Endodermal cell (in vitro differentiated cells): ENCODE data around the gene MINDY1. TPM values are rescaled to one million over a fixed set of nuclear protein-coding genes. Genes with fewer than 3 reads are reported as not detected.

Experiments
- DNase-seq: peaks from one replicate; pipeline ENCODE4 v3.0.0-alpha.2; 2017
- H3K27ac ChIP-seq: 2 replicates; pipeline ENCODE4 v1.5.1; 2013; ENCODE audit warnings: mild to moderate bottlenecking, low read depth, low read length, moderate library complexity
- H3K27me3 ChIP-seq: 2 replicates; pipeline ENCODE4 v1.6.1; 2013; ENCODE audit warnings: mild to moderate bottlenecking, low read length, moderate library complexity; ENCODE audit not compliant: insufficient read depth, control insufficient read depth, poor library complexity, severe bottlenecking
- H3K36me3 ChIP-seq: 2 replicates; pipeline ENCODE4 v1.7.0; 2013; ENCODE audit warnings: mild to moderate bottlenecking, low read length, moderate library complexity; ENCODE audit not compliant: control insufficient read depth, insufficient read depth
- H3K4me1 ChIP-seq: one replicate; pipeline ENCODE4 v1.7.0; 2013; ENCODE audit warnings: low read length; ENCODE audit not compliant: control insufficient read depth, insufficient read depth
- H3K4me3 ChIP-seq: 2 replicates; pipeline ENCODE4 v1.5.1; 2013; ENCODE audit warnings: mild to moderate bottlenecking, low read length, moderate library complexity
- H3K9ac ChIP-seq: 2 replicates; pipeline ENCODE4 v1.6.1; 2013; ENCODE audit warnings: mild to moderate bottlenecking, low read length, moderate library complexity; ENCODE audit not compliant: poor library complexity, severe bottlenecking; ENCODE audit errors: extremely low read depth
- H3K9me3 ChIP-seq: 2 replicates; pipeline ENCODE4 v1.6.1; 2013; ENCODE audit warnings: mild to moderate bottlenecking, low read length, moderate library complexity; ENCODE audit not compliant: control insufficient read depth
- H3K27ac Mint-ChIP-seq: 2 replicates; pipeline ENCODE4 v1.8.0; 2020; ENCODE audit warnings: mixed read lengths
- H3K27me3 Mint-ChIP-seq: 2 replicates; pipeline ENCODE4 v1.8.0; 2021; ENCODE audit warnings: mild to moderate bottlenecking, mixed read lengths; ENCODE audit not compliant: insufficient read depth
- H3K36me3 Mint-ChIP-seq: 2 replicates; pipeline ENCODE4 v1.8.0; 2020; ENCODE audit warnings: low read depth, mixed read lengths
- H3K4me1 Mint-ChIP-seq: 2 replicates; pipeline ENCODE4 v1.8.0; 2020; ENCODE audit warnings: mixed read lengths
- H3K4me3 Mint-ChIP-seq: 2 replicates; pipeline ENCODE4 v1.8.0; 2020; ENCODE audit warnings: mild to moderate bottlenecking, moderate library complexity, mixed read lengths
- H3K9me3 Mint-ChIP-seq: 2 replicates; pipeline ENCODE4 v1.8.0; 2020; ENCODE audit warnings: mild to moderate bottlenecking, mixed read lengths
- CTCF ChIP-seq: fragments of 200-600 bp; sonication (generic); conservative IDR thresholded peaks from 2 replicates; pipeline ENCODE4 v1.5.0; 2021; ENCODE audit warnings: antibody characterized with exemption, mild to moderate bottlenecking
- WGBS, 2 experiments: methylation state at CpG; one replicate each; pipeline versions ENCODE4 v1.1.5 to v1.1.7; 2013; ENCODE audit warnings: missing lambda C conversion rate in 2 of 2, mixed read lengths in 1 of 2; ENCODE audit not compliant: insufficient coverage in 1 of 2, insufficient read length in 1 of 2; 5-methylcytosine and 5-hydroxymethylcytosine counted together
- total RNA-seq, 2 donors: library from RNA; stranded (reverse); fragmentation: NEBNext Ultra II Directional in 1 of 2; extraction: Animal tissue kit (Norgen Biotek cat#: 25700) in 1 of 2; gene quantifications; 2 replicates in 1 of 2; 3 replicates in 1 of 2; pipeline ENCODE4 v1.2.1, GENCODE V29; 2021

MINDY1 gene
- total RNA-seq, 2 donors from 2014 or later, result 8.6 to 10.8 TPM

- H3K27me3 ChIP-seq, result no peaks in the 10 kb centered on the region
- no peak for TF ChIP-seq CTCF
- Mint-ChIP-seq H3K36me3 (no peaks in the 10 kb centered on the region), H3K27me3 (no peaks in the 10 kb centered on the region), H3K9me3 (no peaks in the 10 kb centered on the region), H3K27ac (peak within 1 kb of the TSS; percentile 69), H3K4me3 (peak within 1 kb of the TSS; percentile 6), H3K4me1 (peaks cover 35% of the 10 kb centered on the region)
- 84 to 92% methylated on average over 7 to 12 of the region's 12 CpGs for WGBS, 2 experiments
- no peaks in the 10 kb centered on the region for H3K36me3 ChIP-seq
- no peak within 1 kb of the TSS for H3K4me3 ChIP-seq
- peaks cover 12% of the 10 kb centered on the region for H3K4me1 ChIP-seq
- DNase-seq, result peak; percentile 69
- H3K27ac ChIP-seq, result peak within 1 kb of the TSS; percentile 24
- no peak within 1 kb of the TSS for H3K9ac ChIP-seq
- H3K9me3 ChIP-seq, result no peaks in the 10 kb centered on the region
These were observed 24.6 kb downstream of the MINDY1 start, which contains the start of gene ANXA9 for GRCh38 chr1:150981805-150982712. TSS of gene ANXA9 (plus strand) at chr1:150982292. CDS start at chr1:150983106, 814 bp downstream.

- H3K27ac Mint-ChIP-seq, result peak overlapping the region; percentile 69
- peak overlapping the region; percentile 6 for H3K4me3 Mint-ChIP-seq
- no peaks in the 10 kb centered on the region for H3K27me3 Mint-ChIP-seq
These were observed 25.4 kb downstream of the MINDY1 start for GRCh38 chr1:150981177-150981804.

More at GRCh38 chr1:150981177-150981804, 25.4 kb downstream of the MINDY1 start:
- H3K36me3 ChIP-seq, result no peaks in the 10 kb centered on the region
- no peak overlapping the region for H3K9ac ChIP-seq
- H3K9me3 ChIP-seq, result no peaks in the 10 kb centered on the region
- peak overlapping the region; percentile 24 for H3K27ac ChIP-seq
- DNase-seq, result peak; percentile 95
- H3K4me3 ChIP-seq, result no peak overlapping the region
- no peak for TF ChIP-seq CTCF
- no peaks in the 10 kb centered on the region for H3K36me3 Mint-ChIP-seq
- no peaks in the 10 kb centered on the region for H3K27me3 ChIP-seq
- no peaks in the 10 kb centered on the region for H3K9me3 Mint-ChIP-seq
- peaks cover 12% of the 10 kb centered on the region for H3K4me1 ChIP-seq
- WGBS, 2 experiments, result 41 to 54% methylated on average over 5 to 6 of the region's 6 CpGs
- peaks cover 39% of the 10 kb centered on the region for H3K4me1 Mint-ChIP-seq
